HG03378 (cell line): Measurements from ENCODE around the gene ALDOA.
"Not testable (repeated sequence)": the region's sequence is repeated elsewhere in the genome, so short reads cannot be mapped to it uniquely, and the experiment has no call there.

Experiments
- ATAC-seq: cut with Tn5 transposase; IDR thresholded peaks from one replicate; pipeline ENCODE4 v1.9.1; 2021; ENCODE audit warnings: mild to moderate bottlenecking, moderate library complexity; ENCODE audit not compliant: unreplicated experiment

Gene ALDOA

GRCh38 chr16:30065102-30065942 lies at the start of gene ALDOA:
ALDOA (plus strand) TSS chr16:30065760; CDS start chr16:30066898, 1,138 bp downstream.
- peak; percentile 64 for ATAC-seq

- no peak for ATAC-seq
Measured at GRCh38 chr16:30016555-30017276, 48.8 kb upstream of the ALDOA start.

GRCh38 chr16:30017277-30017656 lies 48.3 kb upstream of the ALDOA start:
- no peak for ATAC-seq

GRCh38 chr16:30017937-30018336 lies 47.6 kb upstream of the ALDOA start:
- ATAC-seq = not testable (repeated sequence)

- ATAC-seq = no peak
Measured at GRCh38 chr16:30018731-30019158, 46.8 kb upstream of the ALDOA start.

- ATAC-seq = no peak
Measured at GRCh38 chr16:30022887-30023286, 42.7 kb upstream of the ALDOA start, which contains the start of gene C16orf92. C16orf92 (plus strand) TSS chr16:30023198; CDS start chr16:30023341, 143 bp downstream.

GRCh38 chr16:30023586-30023985 lies 42.0 kb upstream of the ALDOA start:
- no peak for ATAC-seq

GRCh38 chr16:30024451-30024850 lies 41.1 kb upstream of the ALDOA start:
- no peak for ATAC-seq

- no peak for ATAC-seq
Measured at GRCh38 chr16:30025156-30025555, 40.4 kb upstream of the ALDOA start.

GRCh38 chr16:30025574-30025973 lies 40.0 kb upstream of the ALDOA start:
- ATAC-seq = no peak

GRCh38 chr16:30026449-30026848 lies 39.1 kb upstream of the ALDOA start:
- ATAC-seq = no peak

- ATAC-seq = no peak
Measured at GRCh38 chr16:30027588-30028437, 37.7 kb upstream of the ALDOA start.

- ATAC-seq = no peak
Measured at GRCh38 chr16:30028438-30029076, 37.0 kb upstream of the ALDOA start.

- ATAC-seq = no peak
Measured at GRCh38 chr16:30030011-30030685, 35.4 kb upstream of the ALDOA start.

GRCh38 chr16:30030841-30031413 lies 34.6 kb upstream of the ALDOA start, which contains the start of gene TLCD3B:
TLCD3B (minus strand) TSS chr16:30031271; CDS start chr16:30030527, 744 bp downstream.
- no peak for ATAC-seq

GRCh38 chr16:30031477-30031918 lies 34.1 kb upstream of the ALDOA start:
- ATAC-seq = no peak

- no peak for ATAC-seq
Measured at GRCh38 chr16:30032083-30032819, 33.3 kb upstream of the ALDOA start.

- ATAC-seq = no peak
Measured at GRCh38 chr16:30033270-30033669, 32.3 kb upstream of the ALDOA start.

- ATAC-seq = no peak
Measured at GRCh38 chr16:30040221-30040620, 25.3 kb upstream of the ALDOA start.
